ENCODE results near the gene HHAT. TPM values are rescaled to one million over a fixed set of nuclear protein-coding genes. Genes with fewer than 3 reads are reported as not detected.

The HHAT gene
- total and polyA plus RNA-seq, 2 of the 4 experiments (the other 2 are of a cell fraction) = 1.7 to 2.5 TPM

GRCh38 chr1:210570116-210570515, 241.4 kb downstream of the HHAT start:
- H4K20me1 ChIP-seq (ENCODE audit: insufficient read depth, low read length) = no peaks in the 10 kb centered on the region
- in situ Hi-C loops (cut with MboI; ENCODE audit: low sequenced_read_pairs) (loop anchor here (10.0 kb wide), 1 partner anchor 115 kb away; no protein-coding TSS in a partner anchor), dilution Hi-C loops (cut with HindIII; ENCODE audit: low sequenced_read_pairs, unreplicated experiment) (no loop called here), intact Hi-C loops (cut with micrococcal nuclease) (no loop called here)
- no TSS peak for BruUV-seq (replicated peaks)
- no peak overlapping the region for H3K23ac ChIP-seq (ENCODE audit: low read depth, low read length)
- no peak overlapping the region for H2AFZ ChIP-seq (replicated peaks; ENCODE audit: low read length, poor library complexity)
- no peak overlapping the region for H2BK5ac ChIP-seq (ENCODE audit: low read depth, low read length, poor library complexity, severe bottlenecking)
- no peak overlapping the region for H2BK120ac ChIP-seq (ENCODE audit: low read depth, low read length)
- no peak overlapping the region for H3K18ac ChIP-seq (ENCODE audit: low read depth, low read length)
- no peaks in the 10 kb centered on the region; the same call in 1 of the 2 replicates for H3K27me3 ChIP-seq (ENCODE audit: control insufficient read depth, insufficient read depth, low read length)
- no peaks in the 10 kb centered on the region for H3K9me3 ChIP-seq (ENCODE audit: control insufficient read depth, insufficient read depth, low read length)
- no peak overlapping the region for H3K9ac ChIP-seq (ENCODE audit: low read depth, low read length)
- WGBS, 2 experiments (ENCODE audit: extremely low coverage in 2 of 2, insufficient read length in 1 of 2) = no CpG with 5 or more reads among the region's 2 CpGs
- CTCF ChIA-PET = no interaction called here
- ATAC-seq (ENCODE audit: low read depth) = no peak
- H4K5ac ChIP-seq (ENCODE audit: low read depth, low read length) = no peak overlapping the region
- H3K4ac ChIP-seq (ENCODE audit: low read depth, low read length) = no peak overlapping the region
- no peak overlapping the region for H2BK15ac ChIP-seq (ENCODE audit: low read depth, low read length)
- no peak overlapping the region for H3K14ac ChIP-seq (replicated peaks; ENCODE audit: low read depth, low read length)
- no peak overlapping the region for H3K4me2 ChIP-seq (ENCODE audit: low read depth, low read length)
- no peaks in the 10 kb centered on the region for H3K36me3 ChIP-seq (ENCODE audit: control insufficient read depth, insufficient read depth, low read length)
- no peaks in the 10 kb centered on the region for H3K4me1 ChIP-seq (ENCODE audit: control insufficient read depth, insufficient read depth, low read length)
- no peak overlapping the region for H2AK9ac ChIP-seq (replicated peaks; ENCODE audit: low read depth, low read length, poor library complexity)
- H2AK5ac ChIP-seq (ENCODE audit: low read depth, low read length) = no peak overlapping the region
- H3K79me1 ChIP-seq (ENCODE audit: low read depth in 1 of 2, low read length in 2 of 2) = no peaks in the 10 kb centered on the region
- POLR2A ChIA-PET (ENCODE audit: unreplicated experiment) = no interaction called here
- H3K4me3 ChIP-seq (ENCODE audit: insufficient read depth, low read depth, low read length) = no peak overlapping the region
- TF ChIP-seq NFE2L2 (IDR thresholded peaks at IDR 0.05; ENCODE audit: low read depth, low read length) = no peak
- TF ChIP-seq CHD1 (IDR thresholded peaks at IDR 0.05; ENCODE audit: low read depth, low read length) = no peak
- TF ChIP-seq MAFK (IDR thresholded peaks at IDR 0.05; ENCODE audit: low read depth, low read length) = no peak
- no peak for TF ChIP-seq CTCF (conservative IDR thresholded peaks at IDR 0.05; ENCODE audit: low read depth, low read length)
- no peak overlapping the region for H3K27ac ChIP-seq (ENCODE audit: insufficient read depth, low read length)
- H3K56ac ChIP-seq (ENCODE audit: extremely low read depth, insufficient read depth, low read length) = no peak overlapping the region
- no peaks in the 10 kb centered on the region for H3K9me1 ChIP-seq (ENCODE audit: insufficient read depth, low read length)
- DNase-seq = no peak
- no peak overlapping the region for H4K8ac ChIP-seq (ENCODE audit: low read depth in 2 of 2, low read length in 2 of 2)
- H2BK20ac ChIP-seq (ENCODE audit: low read depth, low read length) = no peak overlapping the region
- H4K91ac ChIP-seq (ENCODE audit: insufficient read depth, low read depth, low read length) = no peak overlapping the region
